Common myeloid progenitor, CD34-positive (primary cell): Measurements from ENCODE around the gene CTAG1A.
"Not testable (repeated sequence)": the region's sequence is repeated elsewhere in the genome, so short reads cannot be mapped to it uniquely, and the experiment has no call there.

Experiments
- CTCF ChIA-PET: fragments of 350-600 bp; sonication (Branson Sonifier 250); formaldehyde crosslinking; loops from one replicate; lab custom pipeline; 2021; ENCODE audit warnings: antibody characterized with exemption; lab: Charles Lee
- POLR2A ChIA-PET: fragments of 350-600 bp; sonication (Branson Sonifier 250); formaldehyde crosslinking; loops from one replicate; lab custom pipeline; 2021; ENCODE audit warnings: antibody characterized with exemption; lab: Charles Lee
- DNase-seq, 3 donors: peaks; one replicate each; pipeline versions ENCODE4 v3.0.0 to v3.0.0-alpha.2; 2013
- H3K27ac ChIP-seq, 2 experiments: 1 replicate in 1 of 2; 2 replicates in 1 of 2; pipeline ENCODE4 v1.7.0; 2013; ENCODE audit warnings: inconsistent platforms in 2 of 2, low read length in 2 of 2, mild to moderate bottlenecking in 2 of 2, low read depth in 1 of 2, moderate library complexity in 1 of 2; ENCODE audit not compliant: severe bottlenecking in 2 of 2, insufficient read depth in 1 of 2, poor library complexity in 1 of 2
- H3K27me3 ChIP-seq, 5 experiments: replicated peaks in 2 of 5; 1 replicate in 3 of 5; 2 replicates in 2 of 5; pipeline versions ENCODE4 v1.6.1 to v1.7.0; 2013; ENCODE audit warnings: low read length in 4 of 5, mild to moderate bottlenecking in 2 of 5, moderate library complexity in 2 of 5, inconsistent platforms in 1 of 5; ENCODE audit not compliant: insufficient read depth in 5 of 5, control insufficient read depth in 4 of 5
- H3K36me3 ChIP-seq, 4 experiments: 1 replicate in 2 of 4; 2 replicates in 2 of 4; pipeline versions ENCODE4 v1.6.1 to v1.7.0; 2013; ENCODE audit warnings: low read length in 3 of 4, control low read depth in 1 of 4, mild to moderate bottlenecking in 1 of 4; ENCODE audit not compliant: control insufficient read depth in 4 of 4, insufficient read depth in 4 of 4
- H3K4me1 ChIP-seq, 4 experiments: 1 replicate in 3 of 4; 2 replicates in 1 of 4; pipeline versions ENCODE4 v1.6.1 to v1.7.1; 2013; ENCODE audit warnings: low read length in 3 of 4, mild to moderate bottlenecking in 3 of 4, control low read depth in 1 of 4, inconsistent platforms in 1 of 4, moderate library complexity in 1 of 4; ENCODE audit not compliant: control insufficient read depth in 4 of 4, insufficient read depth in 4 of 4; ENCODE audit errors: control extremely low read depth in 1 of 4
- H3K4me3 ChIP-seq, 7 experiments: 1 replicate in 4 of 7; 2 replicates in 3 of 7; pipeline versions ENCODE4 v1.5.1 to v1.7.0; 2013; ENCODE audit warnings: mild to moderate bottlenecking in 7 of 7, low read length in 6 of 7, moderate library complexity in 6 of 7, inconsistent platforms in 2 of 7, low read depth in 2 of 7, control low read depth in 1 of 7; ENCODE audit not compliant: insufficient read depth in 4 of 7, control insufficient read depth in 1 of 7; ENCODE audit errors: extremely low read depth in 1 of 7
- H3K9me3 ChIP-seq, 5 experiments: 1 replicate in 4 of 5; 2 replicates in 1 of 5; pipeline versions ENCODE4 v1.6.1 to v1.7.1; 2013; ENCODE audit warnings: low read length in 4 of 5, mild to moderate bottlenecking in 2 of 5, inconsistent platforms in 1 of 5, low read depth in 1 of 5, moderate library complexity in 1 of 5; ENCODE audit not compliant: control insufficient read depth in 4 of 5, insufficient read depth in 2 of 5; ENCODE audit errors: control extremely low read depth in 1 of 5
- WGBS: methylation state at CpG from one replicate; pipeline ENCODE4 v1.1.5; 2013; ENCODE audit not compliant: insufficient coverage; 5-methylcytosine and 5-hydroxymethylcytosine counted together

The CTAG1A gene

GRCh38 chrX:154570361-154570760 lies 14.6 kb upstream of the CTAG1A start:
- POLR2A ChIA-PET, H3K27me3 ChIP-seq, DNase-seq, H3K27ac ChIP-seq, H3K4me1 ChIP-seq, H3K36me3 ChIP-seq, H3K9me3 ChIP-seq, H3K4me3 ChIP-seq, CTCF ChIA-PET: not testable (repeated sequence)
- no CpG with 5 or more reads among the region's 11 CpGs for WGBS

GRCh38 chrX:154573061-154573460 lies 11.9 kb upstream of the CTAG1A start:
- H3K4me1 ChIP-seq, H3K4me3 ChIP-seq, POLR2A ChIA-PET, CTCF ChIA-PET, H3K27ac ChIP-seq, H3K9me3 ChIP-seq, H3K36me3 ChIP-seq, DNase-seq, H3K27me3 ChIP-seq: not testable (repeated sequence)
- no CpG with 5 or more reads among the region's 10 CpGs for WGBS

GRCh38 chrX:154575076-154575475 lies 9.9 kb upstream of the CTAG1A start:
- WGBS: no CpG with 5 or more reads among the region's 5 CpGs
- CTCF ChIA-PET: not testable (repeated sequence)

DNA sequence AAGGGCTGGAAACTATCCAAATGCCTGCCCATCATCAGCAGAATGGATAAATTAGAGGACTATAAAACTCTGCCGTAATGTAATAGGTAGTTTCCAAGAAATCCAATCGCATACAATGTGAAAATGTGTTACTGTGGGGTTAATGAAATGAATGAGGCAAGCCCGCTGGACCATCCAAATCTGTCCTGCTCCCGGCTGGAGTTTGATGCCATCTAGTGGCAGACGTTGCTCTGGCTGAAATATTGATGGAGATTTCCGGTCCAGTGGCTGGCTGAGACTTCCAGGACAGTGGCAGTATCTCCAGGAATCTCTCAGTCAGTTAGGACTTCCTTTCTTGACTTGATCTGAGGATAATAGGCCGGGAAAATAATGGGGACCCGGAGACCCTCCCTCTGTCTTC lies 1.9 kb upstream of the CTAG1A start:
- H3K4me1 ChIP-seq, H3K4me3 ChIP-seq, H3K36me3 ChIP-seq, H3K27ac ChIP-seq, H3K9me3 ChIP-seq, H3K27me3 ChIP-seq, POLR2A ChIA-PET, DNase-seq, CTCF ChIA-PET: not testable (repeated sequence)
- no CpG with 5 or more reads among the region's 8 CpGs for WGBS

More at GRCh38 chrX:154575076-154575475, 9.9 kb upstream of the CTAG1A start:
- H3K27me3 ChIP-seq, DNase-seq, H3K27ac ChIP-seq, POLR2A ChIA-PET, H3K36me3 ChIP-seq, H3K9me3 ChIP-seq, H3K4me1 ChIP-seq, H3K4me3 ChIP-seq: not testable (repeated sequence)

DNA sequence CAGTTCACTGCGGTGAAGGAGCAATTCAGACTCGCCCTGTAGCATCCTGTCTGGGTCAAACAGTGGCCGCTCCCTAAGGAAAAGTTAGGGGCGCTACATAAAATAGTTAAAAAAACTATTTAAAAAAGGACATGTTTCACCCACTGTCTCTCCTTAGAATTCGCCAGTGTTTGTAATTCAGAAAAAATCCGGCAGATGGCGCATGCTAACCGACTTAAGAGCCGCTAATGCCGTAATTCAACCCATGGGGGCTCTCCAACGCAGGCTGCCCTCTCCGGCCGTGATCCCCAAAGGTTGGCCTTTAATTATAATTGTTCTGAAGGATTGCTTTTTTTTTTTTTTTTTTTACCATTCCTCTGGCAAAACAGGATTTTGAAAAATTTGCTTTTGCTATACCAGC lies 5.5 kb downstream of the CTAG1A start:
- POLR2A ChIA-PET, H3K36me3 ChIP-seq, DNase-seq, H3K27ac ChIP-seq, CTCF ChIA-PET, H3K9me3 ChIP-seq, H3K4me1 ChIP-seq, H3K27me3 ChIP-seq, H3K4me3 ChIP-seq: not testable (repeated sequence)
- WGBS: no CpG with 5 or more reads among the region's 13 CpGs

GRCh38 chrX:154592505-154592904 lies 7.6 kb downstream of the CTAG1A start:
- no peak for DNase-seq
- Histone ChIP-seq H3K36me3 (no peaks in the 10 kb centered on the region), H3K27ac (no peak overlapping the region), H3K4me1 (peaks cover 0 to 8% (median 2%) of the 10 kb centered on the region in 4 experiments), H3K4me3 (no peak overlapping the region), H3K9me3 (peaks cover 0 to 6% (median 0%) of the 10 kb centered on the region in 5 experiments), H3K27me3 (no peaks in the 10 kb centered on the region)
- ChIA-PET CTCF (interaction anchor here (1.3 kb wide), 1 partner anchor 20 kb away, joined by 4 read pairs; no protein-coding TSS in a partner anchor), POLR2A (no interaction called here)
- WGBS: 88% methylated on average over 5 of the region's 5 CpGs

- no peak for DNase-seq
- H3K4me1 ChIP-seq: peaks cover 0 to 8% (median 2%) of the 10 kb centered on the region in 4 experiments
- H3K36me3 ChIP-seq: no peaks in the 10 kb centered on the region
- no peak overlapping the region for H3K27ac ChIP-seq
- ChIA-PET POLR2A (no interaction called here), CTCF (interaction anchor here (1.8 kb wide), 1 partner anchor 19 kb away, joined by 5 read pairs; no protein-coding TSS in a partner anchor)
- peaks cover 0 to 6% (median 0%) of the 10 kb centered on the region in 5 experiments for H3K9me3 ChIP-seq
- 96% methylated on average over 3 of the region's 5 CpGs for WGBS
- H3K27me3 ChIP-seq: no peaks in the 10 kb centered on the region
- H3K4me3 ChIP-seq: no peak overlapping the region
These were observed 8.3 kb downstream of the CTAG1A start for GRCh38 chrX:154593201-154593600.
